Mesendoderm (in vitro differentiated cells): Measurements from ENCODE around the gene SOCS3.

Experiments used
- DNase-seq: peaks from one replicate; pipeline ENCODE4 v3.0.0; 2013
- H2AK5ac ChIP-seq: 2 replicates; pipeline ENCODE4 v1.6.1; 2013; ENCODE audit warnings: low read length, inconsistent platforms
- H2BK120ac ChIP-seq: 2 replicates; pipeline ENCODE4 v1.6.1; 2013; ENCODE audit warnings: low read depth, mild to moderate bottlenecking, low read length, moderate library complexity, mixed read lengths
- H2BK15ac ChIP-seq: replicated peaks from 2 replicates; pipeline ENCODE4 v1.6.1; 2013; ENCODE audit warnings: low read depth, mild to moderate bottlenecking, moderate library complexity
- H2BK5ac ChIP-seq: 2 replicates; pipeline ENCODE4 v1.6.1; 2013; ENCODE audit warnings: low read length, inconsistent platforms
- H3K18ac ChIP-seq: 2 replicates; pipeline ENCODE4 v1.6.1; 2013; ENCODE audit warnings: mild to moderate bottlenecking, low read length, mixed read lengths
- H3K23ac ChIP-seq: one replicate; pipeline ENCODE4 v1.6.1; 2013; ENCODE audit warnings: low read length
- H3K27ac ChIP-seq: 2 replicates; pipeline ENCODE4 v1.5.1; 2013; ENCODE audit warnings: low read depth, mild to moderate bottlenecking, inconsistent platforms, low read length, moderate library complexity
- H3K27me3 ChIP-seq: 2 replicates; pipeline ENCODE4 v1.6.1; 2013; ENCODE audit warnings: low read length, control low read depth, mild to moderate bottlenecking, inconsistent platforms; ENCODE audit not compliant: insufficient read depth, poor library complexity
- H3K36me3 ChIP-seq: 2 replicates; pipeline ENCODE4 v1.6.1; 2013; ENCODE audit warnings: low read length, inconsistent platforms; ENCODE audit not compliant: control insufficient read depth, insufficient read depth
- H3K4ac ChIP-seq: one replicate; pipeline ENCODE4 v1.6.1; 2013; ENCODE audit warnings: low read depth, mild to moderate bottlenecking, low read length, moderate library complexity
- H3K4me1 ChIP-seq: 2 replicates; pipeline ENCODE4 v1.6.1; 2013; ENCODE audit warnings: low read depth, low read length, inconsistent platforms; ENCODE audit not compliant: control insufficient read depth
- H3K4me2 ChIP-seq: 2 replicates; pipeline ENCODE4 v1.6.1; 2013; ENCODE audit warnings: low read length
- H3K4me3 ChIP-seq: 2 replicates; pipeline ENCODE4 v1.5.1; 2013; ENCODE audit warnings: mild to moderate bottlenecking, low read length
- H3K56ac ChIP-seq: one replicate; pipeline ENCODE4 v1.6.1; 2013; ENCODE audit warnings: low read length
- H3K79me1 ChIP-seq: 2 replicates; pipeline ENCODE4 v1.6.1; 2013; ENCODE audit warnings: low read length, inconsistent platforms
- H3K79me2 ChIP-seq: 2 replicates; pipeline ENCODE4 v1.6.1; 2013; ENCODE audit warnings: mild to moderate bottlenecking, low read length; ENCODE audit not compliant: control insufficient read depth, insufficient read depth
- H3K9ac ChIP-seq: 2 replicates; pipeline ENCODE4 v1.6.1; 2013; ENCODE audit warnings: low read length, inconsistent platforms
- H4K5ac ChIP-seq: one replicate; pipeline ENCODE4 v1.6.1; 2013; ENCODE audit warnings: low read length
- H4K8ac ChIP-seq: one replicate; pipeline ENCODE4 v1.6.1; 2013; ENCODE audit warnings: low read depth, mild to moderate bottlenecking, control low read depth, low read length, moderate library complexity
- WGBS: extraction: QIAGEN DNeasy Blood & Tissue Kit; methylation state at CpG from one replicate; pipeline ENCODE4 v1.1.7; 2013; ENCODE audit warnings: low lambda C conversion rate, missing lambda C conversion rate; ENCODE audit not compliant: insufficient coverage; ENCODE audit errors: extremely low coverage; 5-methylcytosine and 5-hydroxymethylcytosine counted together

Gene SOCS3

DNA sequence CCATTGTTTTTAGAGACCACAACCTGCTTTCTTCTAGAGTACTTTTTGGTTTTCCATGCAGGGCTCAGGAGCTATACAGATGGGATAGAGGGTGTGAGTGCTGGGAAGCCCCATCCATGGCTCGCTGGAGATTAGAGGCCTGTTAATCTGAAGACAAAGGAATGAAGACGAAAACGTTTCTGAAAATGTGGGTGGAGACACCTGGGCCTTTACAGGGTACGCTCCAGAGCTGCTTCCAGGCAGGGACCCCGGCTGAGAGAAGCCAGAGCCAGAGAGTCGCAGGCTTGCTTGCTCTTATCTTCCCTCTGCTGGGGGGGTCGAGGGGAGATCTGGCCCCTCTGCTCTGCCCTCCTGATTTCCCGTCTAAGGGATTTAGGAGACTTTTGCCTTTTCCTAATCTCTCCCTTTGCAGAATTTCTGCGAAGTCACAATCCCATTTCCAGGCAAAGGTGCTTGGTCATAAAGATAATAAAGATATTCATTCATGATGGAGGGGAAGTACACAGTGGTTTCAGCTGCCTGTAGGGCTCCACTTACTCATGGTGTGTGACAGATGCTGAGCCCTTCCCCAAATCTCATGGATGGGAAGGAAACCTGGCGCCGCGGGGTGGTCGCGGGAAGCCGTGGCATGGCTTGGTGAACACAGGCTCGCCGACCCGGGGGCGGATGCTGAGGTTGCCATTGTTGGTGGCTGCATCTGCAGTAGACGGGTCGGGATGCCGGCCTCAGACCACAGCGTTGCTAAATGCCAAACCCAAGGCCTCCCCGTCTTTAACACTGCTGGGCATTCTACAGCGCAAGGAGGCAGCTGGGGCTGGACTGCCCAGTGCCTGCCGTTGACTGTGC, 4.8 kb upstream of the SOCS3 start:
- H4K5ac ChIP-seq, result peak overlapping the region; percentile 81
- no peaks in the 10 kb centered on the region for H3K79me1 ChIP-seq
- H3K4me3 ChIP-seq, result no peak overlapping the region
- H3K36me3 ChIP-seq, result no peaks in the 10 kb centered on the region
- H3K9ac ChIP-seq, result peak overlapping the region; percentile 72
- H2AK5ac ChIP-seq, result peak overlapping the region; percentile 52
- no peak overlapping the region for H4K8ac ChIP-seq
- peaks cover 23% of the 10 kb centered on the region for H3K4me1 ChIP-seq
- no peaks in the 10 kb centered on the region for H3K27me3 ChIP-seq
- peaks cover under 1% of the 10 kb centered on the region for H3K79me2 ChIP-seq
- H2BK120ac ChIP-seq, result peak overlapping the region; percentile 2
- no CpG with 5 or more reads among the region's 26 CpGs for WGBS
- H3K27ac ChIP-seq, result peak overlapping the region; percentile 92
- DNase-seq, result peak; percentile 82
- H3K56ac ChIP-seq, result peak overlapping the region; percentile 74
- H2BK15ac ChIP-seq, result no peak overlapping the region
- peak overlapping the region; percentile 40 for H3K4ac ChIP-seq
- peak overlapping the region; percentile 82 for H3K18ac ChIP-seq
- peak overlapping the region; percentile 4 for H3K23ac ChIP-seq
- H2BK5ac ChIP-seq, result peak overlapping the region; percentile 90
- H3K4me2 ChIP-seq, result no peak overlapping the region

DNA sequence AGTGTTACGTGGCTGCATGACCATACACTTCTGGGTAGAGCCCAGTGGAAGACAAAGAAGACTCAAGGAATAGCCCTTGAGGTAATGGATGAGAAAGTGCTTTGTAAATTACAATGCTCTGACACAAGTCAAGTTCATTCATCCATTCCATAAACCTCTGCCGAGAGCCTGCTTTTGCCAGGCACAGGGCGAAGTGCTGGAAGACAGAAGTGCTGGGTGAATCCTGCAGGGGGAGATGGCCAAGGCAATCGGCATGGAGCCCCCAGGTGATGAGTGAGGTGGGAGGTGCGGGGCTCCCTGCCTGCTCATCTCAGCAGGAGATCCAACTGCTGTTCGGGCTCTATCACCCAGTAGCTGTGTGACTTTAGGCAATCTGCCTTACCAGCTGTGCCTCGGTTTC, 2.8 kb upstream of the SOCS3 start:
- Histone ChIP-seq H4K8ac (no peak overlapping the region), H3K27ac (no peak overlapping the region), H3K4me1 (peaks cover 23% of the 10 kb centered on the region), H3K23ac (no peak overlapping the region), H3K27me3 (no peaks in the 10 kb centered on the region), H3K36me3 (peaks cover 7% of the 10 kb centered on the region), H3K79me1 (peaks cover 1% of the 10 kb centered on the region), H2BK5ac (no peak overlapping the region), H3K4me3 (no peak overlapping the region), H3K18ac (no peak overlapping the region), H3K9ac (no peak overlapping the region), H2BK15ac (no peak overlapping the region), H3K4me2 (no peak overlapping the region), H3K79me2 (peaks cover 20% of the 10 kb centered on the region), H2BK120ac (no peak overlapping the region), H4K5ac (no peak overlapping the region), H2AK5ac (no peak overlapping the region), H3K4ac (no peak overlapping the region), H3K56ac (no peak overlapping the region)
- no CpG with 5 or more reads among the region's 7 CpGs for WGBS
- DNase-seq, result no peak

DNA sequence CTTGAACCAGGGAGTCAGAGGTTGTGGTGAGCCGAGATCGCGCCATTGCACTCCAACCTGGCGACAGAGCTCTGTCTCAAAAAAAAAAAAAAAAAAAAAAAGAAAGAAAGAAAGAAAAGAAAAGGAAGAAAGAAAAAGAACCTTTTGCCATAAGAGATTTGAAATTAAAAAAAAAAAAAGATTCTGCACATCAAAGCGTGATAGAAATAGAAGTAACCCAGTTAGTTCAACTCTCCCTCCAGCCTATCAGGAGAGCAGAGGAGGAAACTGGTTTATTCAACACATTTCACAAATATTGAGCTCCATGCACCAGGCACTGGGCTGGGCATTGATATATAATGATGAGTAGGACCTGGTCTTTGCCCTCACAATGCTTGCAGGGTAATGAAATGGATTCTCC, 2.4 kb upstream of the SOCS3 start:
- Histone ChIP-seq H2BK15ac (no peak overlapping the region), H3K4me2 (no peak overlapping the region), H3K79me2 (peaks cover 24% of the 10 kb centered on the region), H3K9ac (no peak overlapping the region), H2BK120ac (no peak overlapping the region), H4K5ac (no peak overlapping the region), H3K27ac (no peak overlapping the region), H3K18ac (no peak overlapping the region), H4K8ac (no peak overlapping the region), H2AK5ac (no peak overlapping the region), H3K4me1 (peaks cover 26% of the 10 kb centered on the region), H3K79me1 (peaks cover 3% of the 10 kb centered on the region), H3K36me3 (peaks cover 11% of the 10 kb centered on the region), H3K27me3 (no peaks in the 10 kb centered on the region), H3K4me3 (no peak overlapping the region), H2BK5ac (no peak overlapping the region), H3K4ac (no peak overlapping the region), H3K56ac (no peak overlapping the region), H3K23ac (no peak overlapping the region)
- no peak for DNase-seq
- no CpG with 5 or more reads among the region's 5 CpGs for WGBS

DNA sequence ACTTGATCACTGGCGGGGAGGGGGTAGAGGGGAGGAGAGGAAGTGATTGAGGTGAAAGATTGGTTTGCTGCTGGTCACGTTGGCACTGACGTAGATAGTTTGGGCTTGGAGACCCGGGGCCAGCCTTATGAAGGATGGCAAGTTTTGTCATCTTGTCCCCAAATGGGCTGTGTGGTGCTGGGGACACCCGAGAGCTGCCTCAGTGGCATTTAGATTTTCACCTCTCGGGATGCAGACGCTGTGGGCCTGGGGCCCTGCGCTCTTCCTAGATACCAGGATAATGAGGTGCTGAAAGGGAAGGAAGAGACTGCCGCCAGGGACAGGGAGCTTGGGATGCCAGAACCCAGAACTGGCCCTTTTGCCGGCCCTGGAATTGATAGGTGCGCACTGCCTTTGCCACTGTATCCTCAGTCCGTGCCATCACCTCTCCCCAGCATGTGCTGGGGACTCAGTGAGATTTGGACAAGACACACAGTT, 1.4 kb upstream of the SOCS3 start:
- peak overlapping the region; percentile 47 for H2BK120ac ChIP-seq
- peaks cover 3% of the 10 kb centered on the region for H3K79me1 ChIP-seq
- H3K9ac ChIP-seq, result peak overlapping the region; percentile 73
- no peaks in the 10 kb centered on the region for H3K27me3 ChIP-seq
- H3K4me3 ChIP-seq, result no peak overlapping the region
- no peak overlapping the region for H3K23ac ChIP-seq
- DNase-seq, result peak; percentile 92
- peak overlapping the region; percentile 70 for H3K18ac ChIP-seq
- H3K4me2 ChIP-seq, result peak overlapping the region; percentile 70
- H3K4ac ChIP-seq, result peak overlapping the region; percentile 46
- peaks cover 32% of the 10 kb centered on the region for H3K79me2 ChIP-seq
- H3K27ac ChIP-seq, result no peak overlapping the region
- peaks cover 25% of the 10 kb centered on the region for H3K4me1 ChIP-seq
- no peak overlapping the region for H2BK15ac ChIP-seq
- H4K5ac ChIP-seq, result no peak overlapping the region
- H4K8ac ChIP-seq, result no peak overlapping the region
- no CpG with 5 or more reads among the region's 12 CpGs for WGBS
- H2AK5ac ChIP-seq, result peak overlapping the region; percentile 17
- peak overlapping the region; percentile 28 for H2BK5ac ChIP-seq
- peak overlapping the region; percentile 81 for H3K56ac ChIP-seq
- peaks cover 11% of the 10 kb centered on the region for H3K36me3 ChIP-seq

DNA sequence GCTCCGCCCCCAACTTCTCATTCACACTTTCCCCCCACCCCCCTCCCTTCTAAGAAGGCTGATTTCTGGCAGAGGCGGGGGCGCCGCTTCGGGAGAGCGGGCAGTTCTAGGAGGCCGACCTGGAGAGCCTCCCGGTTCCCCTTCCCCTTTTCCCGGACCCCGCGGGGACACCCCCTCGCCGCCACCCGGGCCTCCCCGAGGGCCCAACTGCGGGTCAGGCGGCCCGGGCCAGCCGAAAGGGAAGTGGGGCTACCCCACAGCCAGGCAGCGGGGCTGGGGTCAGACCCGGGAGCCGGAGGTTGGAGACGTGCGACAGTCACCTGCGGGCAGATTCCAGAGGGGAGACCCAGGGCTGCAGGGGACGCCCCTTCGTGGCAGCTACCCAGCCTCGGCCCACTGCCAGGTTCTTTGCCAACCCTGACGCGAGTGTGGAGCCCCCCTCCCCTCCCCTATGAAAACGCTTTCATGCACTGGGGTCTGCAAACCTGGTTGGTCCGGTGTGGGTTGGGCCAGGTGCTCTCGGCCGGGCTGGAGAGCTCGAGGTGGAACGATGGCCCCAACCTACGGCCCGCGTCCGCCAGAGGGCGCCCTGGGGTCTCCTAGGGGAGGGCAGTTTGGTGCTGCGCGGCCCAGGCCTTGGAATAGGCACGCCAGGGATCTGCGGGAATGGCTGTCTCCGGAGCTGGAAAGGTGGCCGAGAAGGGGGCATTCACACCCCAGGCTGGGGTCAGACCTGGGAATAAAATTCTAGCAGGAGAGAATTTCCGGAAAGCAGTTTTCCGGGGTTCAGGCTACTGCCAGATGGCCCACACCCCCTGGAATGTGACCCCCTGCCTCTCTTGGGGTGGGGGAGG, 721 bp upstream of the SOCS3 start:
- Histone ChIP-seq H4K5ac (no peak overlapping the region), H4K8ac (no peak overlapping the region), H3K27me3 (no peaks in the 10 kb centered on the region), H2AK5ac (no peak overlapping the region), H2BK120ac (peak overlapping the region; percentile 85), H2BK15ac (peak overlapping the region; percentile 89), H3K23ac (no peak overlapping the region), H3K27ac (peak overlapping the region; percentile 99), H3K56ac (peak overlapping the region; percentile 83), H3K79me1 (peaks cover 7% of the 10 kb centered on the region), H2BK5ac (peak overlapping the region; percentile 76), H3K4me3 (peak overlapping the region; percentile 8), H3K79me2 (peaks cover 37% of the 10 kb centered on the region), H3K36me3 (peaks cover 11% of the 10 kb centered on the region), H3K4me1 (peaks cover 25% of the 10 kb centered on the region), H3K4ac (peak overlapping the region; percentile 92), H3K4me2 (peak overlapping the region; percentile 56), H3K18ac (peak overlapping the region; percentile 98), H3K9ac (peak overlapping the region; percentile 66)
- no CpG with 5 or more reads among the region's 49 CpGs for WGBS
- DNase-seq, result peak; percentile 97
